ENCODE measurements around the gene IGFBP5.

IGFBP5 gene

DNA sequence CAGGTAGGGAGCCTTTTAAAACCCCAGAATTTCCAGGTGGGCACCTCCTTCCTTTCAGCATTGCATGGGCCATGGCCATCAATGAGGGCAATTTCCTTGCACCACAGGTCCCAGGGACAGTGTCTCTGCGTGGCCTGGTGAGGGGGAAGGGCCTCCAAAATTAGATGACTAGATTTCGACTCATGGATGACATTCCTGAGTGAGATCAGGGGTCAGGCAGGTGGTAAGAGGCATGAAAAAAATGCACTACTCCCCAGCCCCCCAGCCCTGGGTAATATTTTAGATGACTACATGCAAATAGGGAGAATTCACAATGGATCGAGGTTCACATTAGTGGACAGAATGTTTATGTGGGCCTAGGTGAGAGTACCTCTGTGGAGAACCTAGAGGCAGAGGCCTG lies 19.0 kb upstream of the IGFBP5 start:
- peak; percentile 28 for DNase-seq (ENCODE audit: low read depth)

DNA sequence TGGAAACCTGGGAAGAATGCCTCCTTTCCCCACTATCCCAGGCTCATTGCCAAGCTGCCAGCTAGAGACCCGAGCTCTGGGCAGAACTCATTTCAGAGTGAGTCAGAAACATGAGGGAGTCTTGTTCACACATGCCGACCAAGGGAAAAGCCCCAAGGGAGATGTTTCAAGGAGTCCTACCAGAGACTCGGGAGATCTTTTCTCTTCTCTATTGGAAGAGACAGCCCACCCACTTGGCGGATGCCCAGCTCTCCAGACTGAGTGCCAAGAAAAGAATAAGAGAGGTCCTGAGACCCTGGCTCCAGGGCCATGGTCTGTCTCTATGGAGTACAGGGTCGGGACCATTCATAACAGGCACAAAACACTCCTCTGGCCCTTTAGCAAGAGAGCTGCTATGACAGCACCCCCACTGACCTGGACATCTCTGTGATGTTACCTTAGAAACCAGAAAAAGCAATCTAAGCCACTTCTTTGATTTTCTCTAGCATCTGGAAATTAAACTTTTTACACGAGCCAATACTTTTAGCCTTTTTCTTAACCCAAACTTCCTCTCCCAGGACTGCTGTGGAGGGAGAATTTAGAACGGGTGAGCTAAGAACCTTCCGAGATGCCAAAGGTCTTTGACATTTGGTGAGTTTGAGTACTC lies 18.5 kb upstream of the IGFBP5 start:
- DNase-seq (ENCODE audit: low read depth): peak; percentile 84

DNA sequence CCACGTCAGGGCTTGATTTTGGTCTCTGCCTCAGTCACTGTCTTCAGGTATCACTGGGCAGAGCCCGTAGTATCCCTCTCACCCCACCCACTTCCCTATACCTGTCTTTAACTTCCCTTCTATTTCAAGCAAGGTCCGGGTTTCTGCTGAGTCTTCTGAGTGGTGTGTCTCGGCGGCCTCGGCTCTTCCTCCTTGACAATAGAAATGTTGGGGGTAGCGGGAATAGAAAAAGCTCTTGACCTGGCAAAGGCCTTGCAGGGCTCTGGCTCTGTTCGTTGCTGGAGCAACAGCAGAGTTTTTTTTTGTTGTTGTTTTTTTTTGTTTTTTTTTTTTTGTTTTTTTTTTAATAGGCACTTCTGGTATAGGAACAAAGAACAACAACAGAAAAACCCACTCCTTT lies 16.0 kb upstream of the IGFBP5 start:
- DNase-seq (ENCODE audit: low read depth): no peak

DNA sequence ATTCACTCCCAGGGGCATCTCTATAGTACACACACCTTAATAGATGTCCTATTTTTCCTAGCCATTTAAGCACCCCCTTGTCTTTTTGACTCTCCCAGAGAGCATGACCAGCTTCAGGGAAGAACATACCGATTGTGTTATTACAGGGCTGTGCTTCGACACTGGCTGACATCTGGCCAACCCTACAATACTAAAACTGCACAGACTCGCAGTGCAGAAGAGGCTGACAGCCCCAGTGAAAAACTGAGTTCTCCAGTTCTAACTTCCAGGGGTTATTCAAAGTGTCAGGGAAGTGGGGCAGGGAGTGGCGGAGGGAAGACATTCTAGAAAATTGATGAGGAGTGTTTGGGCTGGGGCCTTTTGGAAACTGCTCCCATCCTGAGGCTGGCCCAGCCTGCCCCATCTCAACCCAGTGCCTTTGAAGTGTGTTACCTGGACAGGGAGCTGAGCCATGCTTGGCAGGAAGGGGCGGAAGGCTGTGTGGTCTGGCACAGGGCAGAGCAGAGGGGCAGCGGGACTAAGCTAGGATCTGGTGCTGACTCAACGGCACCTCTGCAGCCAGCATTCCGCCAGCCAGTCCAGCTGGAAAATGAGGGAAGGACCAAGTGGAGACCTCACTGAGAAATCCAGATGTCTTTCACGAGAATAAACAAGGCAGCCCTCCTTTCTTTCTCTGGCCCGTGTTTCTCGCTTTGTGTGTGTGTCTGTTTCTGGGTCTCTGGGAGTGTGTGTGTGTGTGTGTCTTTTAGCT lies 15.4 kb upstream of the IGFBP5 start:
- DNase-seq (ENCODE audit: low read depth): peak; percentile 35

DNA sequence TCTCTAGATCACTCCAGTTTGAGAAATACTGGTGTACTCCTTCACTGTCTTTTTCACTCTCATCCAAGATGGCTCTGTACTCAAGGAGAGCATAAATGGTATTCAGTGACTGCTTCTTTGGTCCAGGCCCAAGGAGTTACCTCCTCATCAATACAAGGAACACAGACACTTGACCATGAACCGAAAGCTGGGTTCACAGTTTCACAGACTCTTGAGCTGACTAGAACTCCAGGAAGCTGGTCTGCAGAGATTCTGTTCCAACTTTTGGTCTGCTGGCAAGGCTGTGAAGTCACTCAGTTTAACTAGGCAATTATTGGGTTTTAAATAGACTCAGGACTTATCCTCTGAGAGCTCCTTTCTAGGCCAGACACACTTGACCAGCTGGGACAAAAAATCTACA lies 7.4 kb upstream of the IGFBP5 start:
- no peak for DNase-seq (ENCODE audit: low read depth)

DNA sequence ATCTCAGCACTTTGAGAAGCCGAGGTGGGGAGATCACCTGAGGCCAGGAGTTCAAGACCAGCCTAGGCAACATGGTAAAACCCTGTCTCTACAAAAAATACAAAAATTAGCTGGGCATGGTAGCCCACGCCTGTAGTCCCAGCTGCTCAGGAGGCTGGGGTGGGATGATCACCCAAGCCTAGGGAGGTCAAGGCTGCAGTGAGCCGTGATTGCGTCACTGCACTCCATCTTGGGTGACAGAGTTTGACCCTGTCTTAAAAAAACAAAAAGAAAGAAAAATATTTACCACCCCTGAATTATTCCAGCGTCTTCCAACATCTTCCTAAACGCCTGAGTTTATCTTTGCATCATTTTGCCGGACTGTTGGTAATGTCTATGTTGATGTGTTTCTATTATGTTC lies 6.2 kb upstream of the IGFBP5 start:
- DNase-seq (ENCODE audit: low read depth): no peak

DNA sequence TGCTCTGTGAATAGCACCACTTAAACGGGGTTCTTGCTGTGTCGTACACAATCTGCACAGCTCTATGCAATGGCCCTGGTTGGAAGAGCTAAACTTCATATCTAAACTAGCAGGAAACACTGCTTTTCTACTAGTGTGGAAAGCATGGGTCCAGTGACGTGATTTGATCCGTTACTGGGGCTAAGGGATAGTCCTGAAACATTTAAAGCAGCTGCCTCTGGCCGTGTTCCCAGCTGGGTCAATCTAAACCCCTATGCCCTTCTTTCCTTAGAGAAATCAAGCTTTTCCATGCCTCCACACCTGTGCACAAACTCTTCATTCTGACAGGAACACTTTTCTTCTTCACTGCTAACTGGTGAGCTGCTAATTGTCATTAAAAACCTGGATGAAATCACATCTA lies 5.4 kb upstream of the IGFBP5 start:
- no peak for DNase-seq (ENCODE audit: low read depth)

DNA sequence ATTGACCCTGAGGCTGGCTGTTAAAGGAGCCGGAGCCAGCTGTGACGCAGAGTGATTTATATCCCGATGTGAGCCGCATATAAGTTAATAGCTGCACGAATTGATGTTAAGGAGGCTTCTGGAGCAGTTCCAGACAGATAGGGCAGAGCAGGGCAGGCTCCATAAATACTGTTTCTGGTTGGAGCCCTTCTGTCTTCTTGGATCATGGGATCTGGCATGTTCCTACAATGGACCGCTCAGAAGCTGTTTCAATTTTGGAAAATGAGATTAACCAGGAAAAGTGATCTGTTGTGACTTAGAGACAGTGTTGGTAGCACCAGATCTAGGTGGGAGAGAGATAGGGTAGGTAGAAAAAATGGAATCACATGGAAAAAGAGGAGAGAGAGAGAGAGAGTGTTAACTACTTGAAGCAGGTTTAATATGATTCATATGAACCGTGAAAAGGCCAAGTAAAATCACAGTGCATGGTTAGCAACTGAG lies 4.8 kb upstream of the IGFBP5 start:
- no peak for DNase-seq (ENCODE audit: low read depth)

DNA sequence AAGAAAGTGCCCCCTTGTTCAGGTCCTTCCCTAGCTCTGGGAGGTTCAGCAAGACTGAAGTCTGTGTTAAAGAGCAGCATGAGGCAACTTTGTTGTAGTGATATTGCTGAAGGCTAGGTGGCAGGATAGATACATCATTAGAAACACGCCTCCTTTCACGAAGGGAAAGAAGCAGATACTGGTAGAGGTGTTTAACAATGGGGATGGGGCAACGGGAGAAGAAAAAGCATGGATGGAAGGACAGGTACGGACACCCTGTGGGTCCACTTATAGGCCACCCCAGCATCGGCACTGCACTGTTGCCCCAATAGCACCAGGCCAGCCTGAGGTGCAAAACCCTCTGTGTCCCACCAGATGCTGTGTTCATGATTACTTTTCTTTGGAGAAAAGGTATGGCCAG lies 3.5 kb upstream of the IGFBP5 start:
- peak; percentile 81 for DNase-seq (ENCODE audit: low read depth)

DNA sequence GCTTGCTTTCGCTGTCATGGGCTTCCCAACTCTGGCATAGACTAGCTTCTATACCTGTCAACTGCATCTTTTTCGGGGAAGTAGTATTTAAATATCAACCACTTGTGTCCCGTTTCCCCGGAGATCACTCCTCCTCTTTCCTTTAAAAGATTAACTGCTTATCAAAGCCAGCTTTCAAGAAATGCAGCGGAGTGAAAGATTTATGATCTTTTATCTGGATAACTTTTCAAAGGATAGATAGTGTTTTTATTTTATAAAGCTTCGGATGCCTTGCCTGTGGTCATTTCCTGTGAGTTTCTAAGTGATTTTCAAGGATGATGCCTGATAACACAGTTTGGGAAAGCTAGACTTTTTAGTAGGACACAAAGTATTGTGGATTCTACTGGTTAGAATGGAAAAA lies 2.9 kb upstream of the IGFBP5 start:
- DNase-seq (ENCODE audit: low read depth): no peak

DNA sequence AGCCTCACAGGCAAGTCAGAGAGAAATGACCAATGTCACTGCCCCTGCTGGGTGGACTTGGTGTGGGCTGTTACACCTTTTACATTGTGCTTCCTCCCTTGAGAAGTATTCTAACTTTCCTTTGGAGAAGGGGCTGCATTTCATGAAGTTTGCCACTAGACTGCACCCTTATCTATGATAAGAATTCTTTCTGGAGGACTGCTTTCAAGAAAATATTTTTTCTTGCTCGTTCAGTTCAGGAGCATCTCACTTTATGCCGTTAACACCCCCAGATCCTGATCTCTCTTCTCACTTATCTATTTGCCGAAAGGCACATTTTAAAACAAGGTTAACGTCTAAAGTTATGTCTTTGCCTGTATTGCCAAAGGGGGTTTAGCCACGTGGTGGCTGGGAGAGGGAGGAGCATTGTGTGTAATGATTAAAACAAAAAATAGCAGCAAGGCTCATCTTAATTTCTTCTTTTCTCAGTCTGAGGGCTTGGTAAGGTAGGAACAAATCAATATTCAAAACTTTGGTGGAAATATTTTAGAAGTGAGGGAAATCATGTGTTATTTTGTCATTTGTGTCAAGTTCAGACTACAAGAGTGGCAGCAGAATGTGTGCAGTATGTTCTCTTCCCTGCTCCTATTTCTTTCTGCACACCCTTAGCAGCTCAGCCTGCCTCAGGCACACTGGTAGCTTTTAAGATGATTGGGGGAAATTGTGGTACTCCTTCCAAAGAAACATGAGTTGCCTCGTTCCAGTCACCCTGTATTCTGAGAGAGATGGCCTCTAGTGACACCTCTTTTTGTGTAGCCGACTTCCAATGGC lies 1.6 kb upstream of the IGFBP5 start:
- DNase-seq (ENCODE audit: low read depth): peak; percentile 66

DNA sequence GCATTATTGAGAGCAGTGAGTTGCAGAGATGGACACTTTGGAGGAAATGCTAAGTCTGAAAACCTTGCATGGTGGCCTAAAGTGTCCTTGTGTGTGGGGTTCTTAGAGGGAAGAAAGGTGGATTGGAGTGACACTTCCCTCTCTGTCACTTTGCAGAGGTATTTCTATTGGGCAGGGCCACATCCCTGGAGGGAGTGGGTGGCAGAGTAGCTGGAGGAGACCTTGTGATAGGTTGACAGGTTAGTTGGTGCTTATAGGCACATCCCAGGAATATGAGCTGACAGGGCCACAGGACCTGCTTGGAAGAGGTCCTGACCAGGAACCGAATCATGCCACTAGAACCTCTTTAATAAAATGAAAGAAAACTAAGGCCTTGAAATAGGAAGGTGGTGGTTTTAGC lies 972 bp upstream of the IGFBP5 start:
- no peak for DNase-seq (ENCODE audit: low read depth)

DNA sequence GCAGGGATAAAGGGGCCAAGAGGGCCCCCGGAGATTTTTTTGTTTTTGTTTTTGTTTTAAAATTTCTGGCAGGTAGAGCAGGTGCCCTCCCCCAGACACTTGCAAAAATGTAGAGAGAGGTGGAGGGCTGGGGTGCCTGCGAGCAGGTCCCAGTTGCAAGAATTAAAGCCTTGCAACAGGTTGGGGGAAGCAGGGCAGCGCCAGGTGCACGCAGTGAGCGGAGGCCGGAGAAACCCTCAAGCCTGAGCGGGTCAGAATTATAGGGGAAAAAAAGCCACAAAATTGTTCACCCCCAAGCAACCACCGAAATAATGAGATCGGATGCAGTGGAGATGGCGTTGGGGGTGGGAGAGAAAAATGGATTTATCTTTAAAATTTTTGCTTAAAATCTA lies 527 bp downstream of the IGFBP5 start:
- no peak for DNase-seq (ENCODE audit: low read depth)

DNA sequence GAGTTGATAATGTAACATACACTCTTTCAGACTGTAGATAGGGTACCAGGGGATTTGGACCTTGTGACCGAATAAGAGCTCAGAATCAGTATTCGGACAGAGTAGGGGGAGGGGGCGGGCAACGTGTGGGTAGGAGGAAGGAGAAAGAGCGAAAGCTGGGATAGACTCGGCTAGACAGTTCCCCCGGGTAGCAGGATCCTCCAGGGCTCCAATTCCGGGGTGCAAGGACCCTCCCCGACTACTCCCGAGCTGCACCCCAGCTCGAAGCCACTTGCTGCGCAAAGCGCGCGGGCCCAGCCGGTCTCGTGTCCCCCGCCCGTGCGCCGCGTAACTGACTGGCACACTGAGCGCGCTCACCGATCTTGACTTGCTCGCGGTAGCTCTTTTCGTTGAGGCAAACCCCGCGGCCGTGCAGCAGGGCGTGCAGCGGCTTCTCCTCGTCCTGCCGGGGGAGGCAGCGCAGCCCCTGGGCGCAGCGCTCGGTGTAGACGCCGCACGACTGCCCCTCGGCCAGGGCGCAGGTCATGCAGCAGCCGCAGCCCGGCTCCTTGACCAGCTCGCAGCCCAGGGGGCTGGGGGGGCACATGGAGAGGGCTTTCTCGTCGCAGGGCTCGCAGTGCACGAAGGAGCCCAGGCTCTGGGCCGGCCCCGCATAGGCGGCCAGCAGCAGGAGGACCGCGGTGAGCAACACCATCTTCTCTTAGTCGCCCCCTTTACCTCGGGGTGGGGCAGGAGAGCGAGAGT lies 1.1 kb downstream of the IGFBP5 start:
- peak; percentile 63 for DNase-seq (ENCODE audit: low read depth)

DNA sequence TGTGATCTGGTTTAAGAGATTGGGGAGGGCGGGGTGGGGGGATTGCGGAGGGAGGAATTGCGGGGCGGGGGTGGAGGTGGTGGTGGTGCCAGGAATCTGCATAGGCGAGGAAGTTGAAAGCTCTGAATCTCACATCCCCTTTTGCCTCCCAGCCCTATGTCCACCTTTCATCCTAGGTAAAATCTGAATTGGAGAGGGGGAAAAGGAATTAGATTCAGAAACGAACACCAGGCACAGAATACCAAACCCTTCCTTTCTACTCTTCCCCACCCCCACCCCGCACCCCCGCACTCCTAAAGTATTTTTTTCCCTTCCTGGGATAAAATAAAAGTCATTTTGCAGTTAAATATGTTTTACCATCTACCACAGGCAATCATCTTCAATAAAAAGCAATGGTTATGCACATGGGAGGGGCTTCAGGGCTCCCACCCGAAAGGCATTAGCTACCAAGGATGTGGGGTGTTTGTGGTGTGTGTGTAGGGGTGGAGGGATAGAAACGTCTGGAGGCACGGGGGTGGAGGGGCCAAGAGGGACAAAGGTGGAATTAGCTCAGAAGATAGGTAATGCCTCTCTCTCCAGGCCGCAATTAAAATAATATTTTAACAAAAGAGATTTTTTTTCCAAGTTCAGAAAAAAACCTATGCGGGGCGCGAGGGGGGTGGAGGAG lies 1.8 kb downstream of the IGFBP5 start:
- DNase-seq (ENCODE audit: low read depth): no peak

DNA sequence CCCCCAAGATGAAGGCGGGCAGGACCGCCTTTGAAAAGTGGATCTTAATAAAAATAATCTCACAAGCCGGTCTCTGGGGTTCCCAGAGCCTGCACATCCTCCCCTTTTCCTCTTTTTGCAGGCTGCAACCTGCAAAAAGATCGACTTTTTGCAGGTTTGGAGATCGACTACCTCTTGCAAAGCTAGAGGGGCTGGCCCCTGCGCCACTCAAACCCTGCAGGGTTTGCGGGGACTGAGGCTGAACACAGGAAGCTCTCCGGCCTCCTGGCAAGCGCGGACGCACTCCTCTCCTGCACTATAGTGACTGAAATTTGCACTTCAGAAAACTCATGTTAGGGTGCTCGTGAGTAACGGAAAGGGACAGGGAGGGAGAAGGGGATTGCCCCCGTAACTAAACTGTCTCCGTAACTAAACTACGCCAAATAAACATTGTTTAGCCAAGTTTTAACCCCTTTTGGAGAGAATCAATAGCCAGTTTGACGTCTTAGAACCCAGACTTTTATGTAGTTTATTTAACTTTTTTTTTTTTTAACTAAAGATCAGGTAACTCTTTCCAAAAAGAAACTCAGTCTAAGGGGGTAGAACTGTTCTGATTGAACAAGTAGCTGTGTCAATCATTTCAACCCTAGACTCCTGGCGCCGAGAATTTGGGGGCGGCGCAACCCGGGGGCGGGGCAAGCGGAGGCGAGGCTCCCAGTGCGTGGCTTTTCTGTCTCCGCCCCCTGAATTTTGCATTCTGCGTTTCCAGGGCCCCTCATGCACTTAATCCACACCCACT lies 2.5 kb downstream of the IGFBP5 start:
- DNase-seq (ENCODE audit: low read depth): peak; percentile 84

DNA sequence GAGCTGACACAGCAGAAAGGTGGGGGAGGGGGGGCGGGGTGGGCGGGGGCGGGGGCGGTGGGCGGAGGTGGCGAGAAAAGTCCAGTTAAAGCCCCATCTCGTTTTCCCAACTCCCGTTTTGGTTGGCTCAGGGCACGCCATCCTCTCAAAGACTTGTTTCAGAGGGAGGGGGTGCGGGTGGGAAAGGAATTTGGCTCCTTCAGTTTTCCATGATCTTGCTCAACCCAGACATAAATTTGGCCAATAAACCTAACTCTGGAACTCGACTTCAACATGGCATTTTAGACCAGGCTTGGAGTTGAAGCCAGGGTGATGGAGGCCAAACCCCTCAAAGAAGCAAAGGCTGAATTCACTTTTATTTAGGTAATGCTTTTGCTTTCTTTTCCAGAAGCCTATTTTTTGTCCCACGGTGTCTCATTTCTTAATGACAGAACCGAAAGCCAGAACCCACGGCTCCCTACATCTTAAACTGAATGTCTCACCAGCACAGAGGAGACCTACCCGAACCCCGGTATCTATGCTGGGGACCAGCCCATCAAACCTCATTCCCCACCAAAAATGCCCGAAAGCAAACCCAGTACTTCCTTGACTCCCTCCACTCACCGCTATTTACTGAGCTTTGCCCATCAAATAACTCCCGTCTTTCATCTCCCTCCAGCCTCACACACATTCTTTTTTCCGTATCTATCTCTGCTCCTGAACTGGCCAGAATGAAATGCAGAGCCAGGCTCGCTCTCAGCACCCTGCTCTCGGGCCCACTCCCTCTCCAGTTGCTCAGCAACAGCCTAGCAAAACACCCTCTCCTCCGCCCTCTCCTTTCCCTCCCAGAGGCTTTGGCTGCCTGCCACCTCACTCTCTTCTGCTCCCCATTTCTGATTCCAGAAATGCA lies 4.3 kb downstream of the IGFBP5 start:
- DNase-seq (ENCODE audit: low read depth): peak; percentile 88

DNA sequence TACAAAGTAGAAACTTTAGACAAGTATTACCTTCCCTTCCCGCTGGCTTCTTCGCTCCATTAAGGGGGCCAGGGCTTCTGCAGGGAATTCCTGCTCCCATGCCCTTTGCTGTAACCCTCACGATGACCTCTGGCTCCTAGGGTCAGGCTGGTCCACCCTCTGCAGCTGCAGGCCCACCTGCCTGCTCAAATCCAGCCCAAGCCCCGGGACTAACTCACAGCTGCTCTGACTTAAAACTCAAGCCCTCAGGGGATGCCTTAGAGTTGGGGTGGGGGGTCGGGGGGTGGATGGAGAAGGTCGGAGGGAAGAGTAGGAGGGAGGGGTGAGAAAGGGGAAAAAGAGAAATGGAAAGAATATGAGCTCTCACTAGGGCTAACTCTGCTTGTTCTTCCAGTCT lies 4.9 kb downstream of the IGFBP5 start:
- no peak for DNase-seq (ENCODE audit: low read depth)

DNA sequence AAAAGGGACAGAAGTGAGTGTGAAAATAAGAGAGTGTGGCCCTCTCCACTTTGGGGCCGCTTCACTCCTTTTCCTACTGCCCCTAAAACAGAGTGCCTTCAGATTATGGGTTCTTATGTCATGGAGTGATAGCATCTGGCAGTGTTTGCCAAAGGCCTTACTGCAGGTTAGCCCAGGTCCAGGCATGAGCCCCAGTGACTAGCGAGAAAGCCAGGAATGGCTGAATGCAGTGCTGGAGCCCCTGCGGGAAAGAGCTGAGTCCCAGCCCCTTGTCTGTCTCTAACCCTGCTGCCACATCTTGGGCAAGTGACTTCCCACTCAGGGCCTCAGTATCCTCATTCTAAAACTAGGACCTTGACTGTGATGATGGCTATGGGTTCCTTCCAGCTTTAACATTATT lies 6.0 kb downstream of the IGFBP5 start:
- no peak for DNase-seq (ENCODE audit: low read depth)
